Breast epithelium (tissue), 4 donors: ENCODE data around the gene REXO4. TPM values are rescaled to one million over a fixed set of nuclear protein-coding genes. Genes with fewer than 3 reads are reported as not detected.

Experiments
- DNase-seq, 2 donors: peaks; one replicate each; pipeline ENCODE4 v3.0.0-alpha.2; 2019; ENCODE audit warnings: low spot score in 2 of 2
- H3K27ac ChIP-seq, 2 donors: fragments of 200-600 bp; sonication (generic) in 1 of 2; one replicate each; pipeline ENCODE4 v1.5.1; 2016 to 2019; ENCODE audit warnings: mild to moderate bottlenecking in 1 of 2
- H3K27me3 ChIP-seq, 2 donors: fragments of 200-600 bp; sonication (generic) in 1 of 2; one replicate each; pipeline versions ENCODE4 v1.5.1 to v1.6.0; 2017 to 2019; ENCODE audit warnings: control low read depth in 1 of 2, mild to moderate bottlenecking in 1 of 2
- H3K36me3 ChIP-seq: fragments of 200-600 bp; one replicate; pipeline ENCODE4 v1.5.1; 2019
- H3K4me1 ChIP-seq, 2 donors: fragments of 200-600 bp; sonication (generic); one replicate each; pipeline ENCODE4 v1.5.1; 2016 to 2019; ENCODE audit warnings: control low read depth in 1 of 2
- H3K4me3 ChIP-seq, 3 donors: fragments of 200-600 bp; sonication (generic); 1 replicate in 2 of 3; 2 replicates in 1 of 3; pipeline ENCODE4 v1.5.1; 2016 to 2019; ENCODE audit warnings: mild to moderate bottlenecking in 3 of 3, moderate library complexity in 2 of 3
- H3K9me3 ChIP-seq, 2 donors: fragments of 200-600 bp; sonication (generic) in 1 of 2; one replicate each; pipeline ENCODE4 v1.5.1; 2016 to 2019; ENCODE audit warnings: control low read depth in 1 of 2
- CTCF ChIP-seq, 3 donors: fragments of 450-650 bp; IDR thresholded peaks; one replicate each; pipeline ENCODE4 v1.5.1; 2016 to 2017; ENCODE audit warnings: antibody characterized with exemption in 3 of 3, mild to moderate bottlenecking in 3 of 3, moderate library complexity in 3 of 3
- POLR2A ChIP-seq: fragments of 450-650 bp; IDR thresholded peaks from one replicate; pipeline ENCODE4 v1.6.1; 2016; ENCODE audit warnings: antibody characterized with exemption, mild to moderate bottlenecking, moderate library complexity
- POLR2AphosphoS5 ChIP-seq, 3 donors: sonication (generic); formaldehyde crosslinking; IDR thresholded peaks; one replicate each; pipeline ENCODE4 v1.6.1; 2017; ENCODE audit warnings: antibody characterized with exemption in 3 of 3
- intact Hi-C: fragments of 100-400 bp; cut with DNase I; formaldehyde crosslinking; loops from one replicate; pipeline ENCODE4 v1.15.1; 2023; ENCODE audit warnings: low total_unique reads
- total RNA-seq, 3 donors: library from RNA; depleted of rRNA; stranded (reverse); fragments of >200 nt; gene quantifications; one replicate each; pipeline ENCODE4 v1.1.0, GENCODE V29; 2016

Gene REXO4
- total RNA-seq, 3 donors from 2014 or later = 14.2 to 20.5 (median 18.7) TPM

GRCh38 chr9:133389025-133389557 is 28.7 kb downstream of the REXO4 start:
- intact Hi-C loops = no loop called here
- Histone ChIP-seq H3K27ac (no peak overlapping the region), H3K4me3 (no peak overlapping the region), H3K4me1 (no peaks in the 10 kb centered on the region), H3K9me3 (no peaks in the 10 kb centered on the region), H3K27me3 (peaks cover 0 to 3% of the 10 kb centered on the region in 2 donors), H3K36me3 (no peaks in the 10 kb centered on the region)
- DNase-seq = no peak
- no peak for TF ChIP-seq CTCF (IDR thresholded peaks at IDR 0.05)

DNA sequence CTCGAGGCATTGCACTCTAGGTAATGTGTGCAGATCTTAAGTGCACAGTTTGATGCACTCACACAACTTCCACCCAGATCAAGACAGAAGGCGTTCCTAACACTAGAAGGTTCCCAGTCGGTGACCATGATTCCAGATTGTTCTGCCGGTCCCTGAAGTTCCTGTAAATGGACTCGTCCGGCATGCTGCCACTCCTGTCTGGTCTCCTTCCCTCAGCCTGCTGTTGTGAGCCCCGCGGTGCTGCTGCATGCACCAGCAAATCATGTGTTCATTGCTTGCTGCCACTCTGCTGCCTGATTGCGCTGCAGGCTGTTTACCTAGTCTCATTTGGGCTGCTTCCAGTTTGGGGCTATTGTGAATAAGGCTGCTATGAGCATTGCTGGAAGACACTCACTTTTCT is 30.1 kb downstream of the REXO4 start:
- H3K27ac ChIP-seq = no peak overlapping the region

DNA sequence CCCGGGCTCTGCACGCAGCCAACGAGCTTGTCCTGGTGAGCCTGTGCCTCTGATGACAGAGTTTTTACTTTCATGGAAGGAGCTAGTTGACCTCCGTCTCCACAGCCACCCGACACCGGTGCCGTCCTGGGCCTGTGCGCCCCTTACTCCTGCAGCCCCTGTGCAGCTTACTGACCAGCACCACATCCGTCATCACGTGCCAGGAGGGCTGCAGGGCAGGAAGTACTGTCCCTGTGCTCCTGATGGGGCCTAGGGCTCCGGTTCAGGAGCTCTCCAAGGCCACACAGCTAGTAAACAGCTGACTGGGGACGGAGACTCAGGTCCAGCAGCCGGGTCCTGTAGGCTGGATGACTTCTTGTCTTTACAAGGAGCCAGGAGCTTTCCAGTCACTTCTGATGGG is 31.5 kb downstream of the REXO4 start:
- H3K27ac ChIP-seq = no peak overlapping the region
- DNase-seq = no peak
- no peak overlapping the region for H3K4me3 ChIP-seq
- H3K9me3 ChIP-seq = no peaks in the 10 kb centered on the region
- intact Hi-C loops = no loop called here
- H3K27me3 ChIP-seq = no peaks in the 10 kb centered on the region
- H3K4me1 ChIP-seq = no peaks in the 10 kb centered on the region
- TF ChIP-seq POLR2AphosphoS5 (IDR thresholded peaks at IDR 0.05) (no peak), CTCF (IDR thresholded peaks at IDR 0.05) (no peak), POLR2A (no peak)
- H3K36me3 ChIP-seq = no peaks in the 10 kb centered on the region

More for the DNA sequence above, 30.1 kb downstream of the REXO4 start:
- Histone ChIP-seq H3K36me3 (no peaks in the 10 kb centered on the region), H3K9me3 (no peaks in the 10 kb centered on the region), H3K4me1 (no peaks in the 10 kb centered on the region), H3K4me3 (no peak overlapping the region), H3K27me3 (no peaks in the 10 kb centered on the region)
- intact Hi-C loops = no loop called here
- TF ChIP-seq POLR2A (no peak), CTCF (IDR thresholded peaks at IDR 0.05) (no peak), POLR2AphosphoS5 (IDR thresholded peaks at IDR 0.05) (no peak)
- DNase-seq = peak; percentile 46 to 78

DNA sequence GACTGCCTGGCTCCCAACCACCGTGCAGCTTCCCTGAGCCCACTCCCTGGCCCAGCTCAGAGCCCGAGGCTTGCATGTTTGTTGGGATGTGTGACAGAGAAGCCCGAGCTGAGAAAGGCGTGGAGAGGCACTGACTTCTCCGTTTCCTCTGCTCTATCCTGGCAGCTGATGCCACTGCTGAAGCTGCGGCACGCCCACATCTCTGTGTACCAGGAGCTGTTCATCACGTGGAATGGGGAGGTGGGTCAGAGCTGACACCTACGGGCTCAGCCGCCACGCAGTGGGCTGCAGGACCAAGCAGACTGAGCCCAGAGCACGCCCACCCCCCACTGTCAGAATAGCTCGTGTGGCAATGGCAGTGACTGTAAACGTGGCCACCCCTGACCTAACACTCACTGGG is 32.4 kb downstream of the REXO4 start:
- no peak for DNase-seq
- intact Hi-C loops = no loop called here
- TF ChIP-seq CTCF (IDR thresholded peaks at IDR 0.05) (no peak), POLR2AphosphoS5 (IDR thresholded peaks at IDR 0.05) (no peak), POLR2A (no peak)

DNA sequence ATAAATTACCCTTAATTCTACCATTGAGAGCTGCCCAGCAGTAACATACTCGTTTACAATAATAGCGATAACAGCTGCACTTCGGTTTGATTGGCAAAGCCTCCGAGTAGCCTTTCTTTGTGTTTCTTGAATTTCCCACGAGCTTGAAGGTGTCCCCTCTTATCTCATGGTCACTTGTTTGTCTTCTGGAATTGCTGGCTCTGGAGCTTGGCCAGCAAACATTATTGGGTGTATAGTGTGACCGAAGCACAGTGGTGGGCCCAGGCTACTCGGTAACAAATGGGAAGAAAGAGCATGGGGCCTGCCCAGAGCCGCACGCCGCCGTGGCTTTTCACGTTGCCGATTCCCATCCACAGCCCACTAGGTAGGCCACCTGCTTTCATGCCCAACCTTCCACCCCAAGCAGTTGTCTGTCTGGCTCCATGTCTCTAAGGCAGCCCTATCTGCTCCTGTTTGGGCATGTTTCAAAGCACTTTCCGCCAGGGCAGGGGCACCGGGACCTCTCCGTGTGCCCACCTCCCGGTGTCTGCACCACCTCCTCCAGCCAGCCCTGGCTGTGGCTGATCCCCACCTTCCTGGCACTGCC is 33.0 kb downstream of the REXO4 start:
- DNase-seq = no peak
- Histone ChIP-seq H3K27ac (no peak overlapping the region), H3K9me3 (no peaks in the 10 kb centered on the region), H3K36me3 (no peaks in the 10 kb centered on the region), H3K4me3 (no peak overlapping the region), H3K4me1 (no peaks in the 10 kb centered on the region), H3K27me3 (no peaks in the 10 kb centered on the region)
- intact Hi-C loops = no loop called here
- no peak for TF ChIP-seq CTCF (IDR thresholded peaks at IDR 0.05)
- TF ChIP-seq POLR2AphosphoS5 (IDR thresholded peaks at IDR 0.05) = no peak
- no peak for TF ChIP-seq POLR2A

More for the DNA sequence above, 32.4 kb downstream of the REXO4 start:
- Histone ChIP-seq H3K4me1 (no peaks in the 10 kb centered on the region), H3K36me3 (no peaks in the 10 kb centered on the region), H3K27me3 (no peaks in the 10 kb centered on the region), H3K27ac (no peak overlapping the region), H3K4me3 (no peak overlapping the region), H3K9me3 (no peaks in the 10 kb centered on the region)
